Keratinocyte (primary cell): ENCODE measurements around the gene BLACAT1.

Experiments used
- EZH2 ChIP-seq: IDR thresholded peaks from one replicate; pipeline ENCODE4 v1.6.1; 2012; ENCODE audit warnings: inconsistent platforms, mild to moderate bottlenecking, low read length, moderate library complexity
- TF ChIP-seq, protein P1 (sequence below), 3 experiments: IDR thresholded peaks in 1 of 3; conservative IDR thresholded peaks in 1 of 3; optimal IDR thresholded peaks in 1 of 3; 2 replicates in 2 of 3; 3 replicates in 1 of 3; pipeline versions ENCODE3 to v1.5.1; 2011; ENCODE audit warnings: low read length in 3 of 3, mild to moderate bottlenecking in 3 of 3, moderate library complexity in 2 of 3, control low read depth in 1 of 3, inconsistent platforms in 1 of 3; ENCODE audit not compliant: insufficient read depth in 2 of 3; ENCODE audit errors: extremely low read depth in 1 of 3

DNA sequence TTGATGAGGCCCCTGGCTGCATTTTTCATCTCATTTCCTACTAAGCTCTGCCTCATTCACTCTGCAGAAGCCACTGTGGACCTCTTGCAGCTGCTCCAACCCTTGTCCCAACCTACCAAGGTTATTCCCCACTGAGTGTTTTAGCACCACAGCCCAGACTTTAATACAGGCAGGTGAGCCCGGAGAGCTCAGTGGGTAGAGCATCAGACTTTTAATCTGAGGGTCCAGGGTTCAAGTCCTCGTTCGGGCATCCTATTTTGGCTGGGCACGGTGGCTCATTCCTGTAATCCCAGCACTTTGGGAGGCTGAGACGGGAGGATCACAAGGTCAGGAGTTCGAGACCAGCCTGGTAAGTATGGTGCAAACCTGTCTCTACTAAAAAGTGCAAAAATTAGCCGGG is 18.1 kb upstream of the BLACAT1 start:
- TF ChIP-seq, protein P1, sequence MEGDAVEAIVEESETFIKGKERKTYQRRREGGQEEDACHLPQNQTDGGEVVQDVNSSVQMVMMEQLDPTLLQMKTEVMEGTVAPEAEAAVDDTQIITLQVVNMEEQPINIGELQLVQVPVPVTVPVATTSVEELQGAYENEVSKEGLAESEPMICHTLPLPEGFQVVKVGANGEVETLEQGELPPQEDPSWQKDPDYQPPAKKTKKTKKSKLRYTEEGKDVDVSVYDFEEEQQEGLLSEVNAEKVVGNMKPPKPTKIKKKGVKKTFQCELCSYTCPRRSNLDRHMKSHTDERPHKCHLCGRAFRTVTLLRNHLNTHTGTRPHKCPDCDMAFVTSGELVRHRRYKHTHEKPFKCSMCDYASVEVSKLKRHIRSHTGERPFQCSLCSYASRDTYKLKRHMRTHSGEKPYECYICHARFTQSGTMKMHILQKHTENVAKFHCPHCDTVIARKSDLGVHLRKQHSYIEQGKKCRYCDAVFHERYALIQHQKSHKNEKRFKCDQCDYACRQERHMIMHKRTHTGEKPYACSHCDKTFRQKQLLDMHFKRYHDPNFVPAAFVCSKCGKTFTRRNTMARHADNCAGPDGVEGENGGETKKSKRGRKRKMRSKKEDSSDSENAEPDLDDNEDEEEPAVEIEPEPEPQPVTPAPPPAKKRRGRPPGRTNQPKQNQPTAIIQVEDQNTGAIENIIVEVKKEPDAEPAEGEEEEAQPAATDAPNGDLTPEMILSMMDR (optimal IDR thresholded peaks at IDR 0.05 in 1 of 3, IDR thresholded peaks at IDR 0.05 in 1 of 3, conservative IDR thresholded peaks at IDR 0.05 in 1 of 3; ENCODE audit: extremely low read depth in 1 of 3, insufficient read depth in 2 of 3, low read length in 3 of 3) = no peak
- TF ChIP-seq EZH2 = no peak
